A549 (cell line): ENCODE measurements around the gene TTC4. TPM values are rescaled to one million over a fixed set of nuclear protein-coding genes. Genes with fewer than 3 reads are reported as not detected.

Experiments used
- ATAC-seq, 2 experiments: fragments of 200-7000 bp in 1 of 2; fragments of >200 bp in 1 of 2; cut with Nextera tagmentation in 1 of 2; cut with Tn5 transposase in 1 of 2; 3 replicates each; pipeline versions ENCODE4 v1.8.0 to v1.9.1; 2018 to 2020; ENCODE audit warnings: mild to moderate bottlenecking in 1 of 2, moderate library complexity in 1 of 2
- CTCF ChIA-PET: fragments of 300-600 bp; sonication (Branson Sonifier 250); formaldehyde crosslinking; extraction: SDS; loops from one replicate; lab custom pipeline; 2021; ENCODE audit warnings: antibody characterized with exemption, inconsistent platforms; lab: Yijun Ruan, JAX
- POLR2A ChIA-PET: fragments of 350-600 bp; formaldehyde crosslinking; extraction: SDS; loops from one replicate; lab custom pipeline; 2021; ENCODE audit warnings: antibody characterized with exemption, inconsistent platforms; lab: Yijun Ruan, JAX
- DNase-seq, 2 experiments: peaks; one replicate each; pipeline versions ENCODE4 v3.0.0 to v3.0.0-alpha.2; 2011 to 2016; ENCODE audit warnings: low read depth in 1 of 2, low spot score in 1 of 2
- FAIRE-seq: peaks from 2 replicates; lab custom pipeline; 2011; peaks lifted over from hg19 to GRCh38; lab: Jason Lieb, UNC
- H3K27ac ChIP-seq, 2 experiments: fragments of >200 bp; sonication (Bioruptor Twin); formaldehyde crosslinking; 3 replicates each; pipeline ENCODE4 v1.5.1; 2016 to 2017
- H3K4me1 ChIP-seq: fragments of >200 bp; sonication (Bioruptor Twin); formaldehyde crosslinking; 3 replicates; pipeline ENCODE4 v1.6.1; 2016
- H3K4me2 ChIP-seq: fragments of >200 bp; sonication (Bioruptor Twin); formaldehyde crosslinking; 3 replicates; pipeline ENCODE4 v1.6.1; 2016
- H3K4me3 ChIP-seq: fragments of >200 bp; sonication (Bioruptor Twin); formaldehyde crosslinking; 3 replicates; pipeline ENCODE4 v1.5.1; 2016
- H3K9me3 ChIP-seq: fragments of >200 bp; sonication (Bioruptor Twin); formaldehyde crosslinking; 3 replicates; pipeline ENCODE4 v1.6.1; 2016
- BCL3 ChIP-seq: fragments of >200 bp; sonication (Bioruptor Twin); formaldehyde crosslinking; IDR thresholded peaks from 3 replicates; pipeline ENCODE4 v1.6.1; 2016
- CBX8 ChIP-seq: fragments of 200-600 bp; sonication (generic); IDR thresholded peaks from 2 replicates; pipeline ENCODE4 v1.6.1; 2016
- EHF ChIP-seq: fragments of 250-450 bp; sonication (Bioruptor Pico); IDR thresholded peaks from 2 replicates; pipeline ENCODE4 v1.5.0; 2020; ENCODE audit warnings: mild to moderate bottlenecking
- EHMT2 ChIP-seq: fragments of 200-600 bp; sonication (generic); IDR thresholded peaks from 2 replicates; pipeline ENCODE4 v1.6.1; 2016; ENCODE audit warnings: antibody characterized with exemption, low read depth, mild to moderate bottlenecking, moderate library complexity
- EP300 ChIP-seq, 2 experiments: fragments of >200 bp; sonication (Bioruptor Twin); formaldehyde crosslinking; IDR thresholded peaks; 2 replicates in 1 of 2; 3 replicates in 1 of 2; pipeline ENCODE4 v1.6.1; 2016 to 2017
- FOSB ChIP-seq: fragments of 250-450 bp; sonication (Bioruptor Pico); IDR thresholded peaks from 2 replicates; pipeline ENCODE4 v1.5.0; 2020; ENCODE audit warnings: mild to moderate bottlenecking, moderate library complexity
- FOXS1 ChIP-seq: fragments of 250-450 bp; sonication (Bioruptor Pico); IDR thresholded peaks from 2 replicates; pipeline ENCODE4 v1.5.0; 2020; ENCODE audit warnings: mild to moderate bottlenecking, moderate library complexity
- HEYL ChIP-seq: fragments of 250-450 bp; sonication (Bioruptor Pico); IDR thresholded peaks from 2 replicates; pipeline ENCODE4 v1.8.0; 2021; ENCODE audit warnings: mild to moderate bottlenecking, moderate library complexity
- HOXA7 ChIP-seq: fragments of 250-450 bp; sonication (Bioruptor Pico); IDR thresholded peaks from 2 replicates; pipeline ENCODE4 v1.5.0; 2020; ENCODE audit warnings: mild to moderate bottlenecking, moderate library complexity
- HOXB13 ChIP-seq: fragments of 250-450 bp; sonication (Bioruptor Pico); IDR thresholded peaks from 2 replicates; pipeline ENCODE4 v1.5.0; 2020; ENCODE audit warnings: low read depth, mild to moderate bottlenecking, moderate library complexity
- JUN ChIP-seq, 2 experiments: fragments of >200 bp; sonication (Bioruptor Twin); formaldehyde crosslinking; IDR thresholded peaks; 2 replicates in 1 of 2; 3 replicates in 1 of 2; pipeline ENCODE4 v1.6.1; 2016 to 2017
- JUNB ChIP-seq: fragments of >200 bp; sonication (Bioruptor Twin); formaldehyde crosslinking; IDR thresholded peaks from 2 replicates; pipeline ENCODE4 v1.6.1; 2016
- MAFK ChIP-seq: fragments of 450-650 bp; IDR thresholded peaks from 2 replicates; pipeline ENCODE4 v1.6.1; 2014; ENCODE audit not compliant: partially characterized antibody
- PHF8 ChIP-seq: fragments of 200-600 bp; sonication (generic); IDR thresholded peaks from 2 replicates; pipeline ENCODE4 v1.6.1; 2016; ENCODE audit warnings: low read depth, mild to moderate bottlenecking, antibody characterized with exemption, moderate library complexity, borderline replicate concordance
- RARB ChIP-seq: fragments of 250-450 bp; sonication (Bioruptor Pico); IDR thresholded peaks from 2 replicates; pipeline ENCODE4 v1.8.0; 2021; ENCODE audit warnings: mild to moderate bottlenecking, moderate library complexity
- RCOR1 ChIP-seq: fragments of 150-350 bp; IDR thresholded peaks from 2 replicates; pipeline ENCODE4 v1.6.1; 2014; ENCODE audit warnings: antibody characterized with exemption, low read length, low read depth
- REST ChIP-seq: fragments of 200-600 bp; sonication (generic); IDR thresholded peaks from 2 replicates; pipeline ENCODE4 v1.6.1; 2016; ENCODE audit warnings: antibody characterized with exemption, mild to moderate bottlenecking, moderate library complexity
- RNF2 ChIP-seq: fragments of 200-600 bp; sonication (generic); IDR thresholded peaks from 2 replicates; pipeline ENCODE4 v1.6.1; 2016; ENCODE audit warnings: low read depth, mild to moderate bottlenecking, antibody characterized with exemption, moderate library complexity, borderline replicate concordance
- USF2 ChIP-seq: fragments of 450-650 bp; IDR thresholded peaks from 2 replicates; pipeline ENCODE4 v1.6.1; 2014; ENCODE audit warnings: antibody characterized with exemption
- ZNF302 ChIP-seq: fragments of 250-450 bp; sonication (Bioruptor Pico); IDR thresholded peaks from 2 replicates; pipeline ENCODE4 v1.9.0; 2021; ENCODE audit warnings: inconsistent platforms, mild to moderate bottlenecking, moderate library complexity
- WGBS: methylation state at CpG from one replicate; pipeline ENCODE4 v1.1.6; 2017; ENCODE audit errors: missing lambda C conversion rate; 5-methylcytosine and 5-hydroxymethylcytosine counted together
- polyA plus RNA-seq, 4 experiments: library from polyadenylated mRNA; depleted of rRNA in 3 of 4; stranded (reverse); fragments of >200 nt; fragmentation: RNase III in 1 of 4; extraction: RNeasy Plus Mini Kit Qiagen cat#74134 plus additional on column Dnase treatment in 1 of 4; gene quantifications; 2 replicates in 3 of 4; 3 replicates in 1 of 4; pipeline ENCODE4 v1.2.3, GENCODE V29; 2011 to 2017

The TTC4 gene
- polyA plus RNA-seq, 2 of the 4 experiments (the other 2 are of a cell fraction) = 20.4 to 27.1 TPM

- TF ChIP-seq JUN (IDR thresholded peaks at IDR 0.05) = no peak
- no peak for TF ChIP-seq HOXA7 (CRISPR knock-in tag)
- TF ChIP-seq RNF2 = no peak
- no peak for TF ChIP-seq EHMT2
- TF ChIP-seq RARB = no peak
- TF ChIP-seq PHF8 = no peak
- TF ChIP-seq FOXS1 (CRISPR knock-in tag) = no peak
- TF ChIP-seq CBX8 = no peak
- TF ChIP-seq RCOR1 = no peak
These were observed 12.2 kb upstream of the TTC4 start (continued) for GRCh38 chr1:54703471-54703870.

GRCh38 chr1:54705153-54705552, 10.5 kb upstream of the TTC4 start:
- ChIA-PET POLR2A (interaction anchor here (0.9 kb wide), 1 partner anchor 10 kb away, joined by 3 read pairs; the partner anchor contains the start of gene TTC4), CTCF (interaction anchor here (1.0 to 1.6 kb wide), 2 partner anchors 38 to 317 kb away, joined by 3 read pairs; no protein-coding TSS in a partner anchor)
- no peak for DNase-seq
- no peak for ATAC-seq
- H3K4me2 ChIP-seq = no peak overlapping the region
- no peaks in the 10 kb centered on the region for H3K9me3 ChIP-seq
- WGBS = 4% methylated on average over 2 of the region's 2 CpGs
- no peak overlapping the region for H3K27ac ChIP-seq
- H3K4me1 ChIP-seq = no peaks in the 10 kb centered on the region
- FAIRE-seq = no peak
- no peak overlapping the region for H3K4me3 ChIP-seq
- TF ChIP-seq USF2 (no peak), REST (peak; percentile 81)
- TF ChIP-seq, all 56 proteins: peak for 1

GRCh38 chr1:54706419-54706818, 9.2 kb upstream of the TTC4 start:
- ChIA-PET CTCF (interaction anchor here (0.6 kb wide), 1 partner anchor 32 kb away, joined by 3 read pairs; no protein-coding TSS in a partner anchor), POLR2A (no interaction called here)
- Histone ChIP-seq H3K4me1 (no peaks in the 10 kb centered on the region), H3K4me3 (no peak overlapping the region), H3K9me3 (no peaks in the 10 kb centered on the region), H3K4me2 (no peak overlapping the region), H3K27ac (no peak overlapping the region)
- DNase-seq (no peak), FAIRE-seq (no peak), ATAC-seq (no peak)
- no peak for TF ChIP-seq EHF (CRISPR knock-in tag)
- TF ChIP-seq FOXS1 (CRISPR knock-in tag) = no peak
- no peak for TF ChIP-seq HEYL (CRISPR knock-in tag)
- no peak for TF ChIP-seq EP300 (IDR thresholded peaks at IDR 0.05)
- no peak for TF ChIP-seq FOSB (CRISPR knock-in tag)
- TF ChIP-seq JUNB = no peak
- no peak for TF ChIP-seq RCOR1
- no peak for TF ChIP-seq HOXB13 (CRISPR knock-in tag)
- no peak for TF ChIP-seq ZNF302
- TF ChIP-seq MAFK = no peak
- TF ChIP-seq BCL3 = no peak
- WGBS = 25% methylated on average over 4 of the region's 4 CpGs
